Left lung (tissue), 8 donors: ENCODE measurements around the gene CXCR1. TPM values are rescaled to one million over a fixed set of nuclear protein-coding genes. Genes with fewer than 3 reads are reported as not detected.

Experiments used
- polyA plus RNA-seq, 6 donors: library from polyadenylated mRNA; unstranded; fragments of 120-200 nt; gene quantifications; one replicate each; pipeline ENCODE4 v1.2.1, GENCODE V29; 2013; ENCODE audit not compliant: insufficient read length in 6 of 6
- total RNA-seq, 2 donors: library from RNA; stranded (reverse); fragmentation: NEBNext Ultra II Directional; extraction: Animal tissue kit (Norgen Biotek cat#: 25700); gene quantifications; one replicate each; pipeline ENCODE4 v1.2.1, GENCODE V29; 2021
- donor health status: DM: no; HTN: yes; CAD: no.
- donor health status: DM: no; HTN: no; CAD: no.

Gene CXCR1
- total and polyA plus RNA-seq, 8 donors: 0.06 to 21.0 (median 0.10) TPM; not detected in 1

Other genes with a start within 250 kb of the CXCR1 start
- 100 to 1,000 TPM; 303 to 327 TPM for gene TNS1, start 164.0 kb downstream of the CXCR1 start, total RNA-seq
- 100 to 1,000 TPM; 139 to 184 (median 149) TPM for gene TNS1, start 164.0 kb downstream of the CXCR1 start, polyA plus RNA-seq
- gene RUFY4, start 97.7 kb downstream of the CXCR1 start, total RNA-seq: under 1 TPM in 1 of 2 donors, not detected in 1; 0.42 TPM
- under 1 TPM; 0.41 to 0.74 (median 0.55) TPM for gene RUFY4, start 97.7 kb downstream of the CXCR1 start, polyA plus RNA-seq
- 10 to 100 TPM in 1 of 2 donors, 1 to 10 TPM in 1; 3.1 to 22.0 TPM for gene CXCR2, start 40.9 kb downstream of the CXCR1 start, total RNA-seq
- under 1 TPM; 0.23 to 0.29 (median 0.26) TPM for gene CXCR2, start 40.9 kb downstream of the CXCR1 start, polyA plus RNA-seq
- gene ARPC2, start 50.2 kb upstream of the CXCR1 start, total RNA-seq: 100 to 1,000 TPM; 361 to 452 TPM
- gene ARPC2, start 50.2 kb upstream of the CXCR1 start, polyA plus RNA-seq: 100 to 1,000 TPM; 229 to 266 (median 253) TPM
- gene GPBAR1, start 94.1 kb upstream of the CXCR1 start, total RNA-seq: 1 to 10 TPM; 1.7 to 4.3 TPM
- 1 to 10 TPM in 5 of 6 donors, under 1 TPM in 1; 0.88 to 1.7 (median 1.2) TPM for gene GPBAR1, start 94.1 kb upstream of the CXCR1 start, polyA plus RNA-seq
- 10 to 100 TPM; 55.2 to 57.2 TPM for gene AAMP, start 103.2 kb upstream of the CXCR1 start, total RNA-seq
- gene AAMP, start 103.2 kb upstream of the CXCR1 start, polyA plus RNA-seq: 100 to 1,000 TPM; 106 to 120 (median 115) TPM
- 10 to 100 TPM; 93.4 to 96.8 TPM for gene PNKD, start 103.6 kb upstream of the CXCR1 start, total RNA-seq
- 10 to 100 TPM; 58.2 to 66.2 (median 60.0) TPM for gene PNKD, start 103.6 kb upstream of the CXCR1 start, polyA plus RNA-seq
- 100 to 1,000 TPM; 281 to 308 TPM for gene TMBIM1, start 125.5 kb upstream of the CXCR1 start, total RNA-seq
- gene TMBIM1, start 125.5 kb upstream of the CXCR1 start, polyA plus RNA-seq: 10 to 100 TPM; 63.5 to 78.4 (median 70.6) TPM
- 1 to 10 TPM in 1 of 2 donors, under 1 TPM in 1; 0.55 to 3.3 TPM for gene CATIP, start 189.9 kb upstream of the CXCR1 start, total RNA-seq
- gene CATIP, start 189.9 kb upstream of the CXCR1 start, polyA plus RNA-seq: 1 to 10 TPM in 4 of 6 donors, under 1 TPM in 2; 0.76 to 4.1 (median 2.1) TPM
- gene SLC11A1, start 215.3 kb upstream of the CXCR1 start, total RNA-seq: 100 to 1,000 TPM in 1 of 2 donors, 10 to 100 TPM in 1; 98.2 to 194 TPM
- gene SLC11A1, start 215.3 kb upstream of the CXCR1 start, polyA plus RNA-seq: 1 to 10 TPM in 1 of 6 donors, under 1 TPM in 5; 0.70 to 1.8 (median 0.89) TPM
- 100 to 1,000 TPM; 122 to 147 TPM for gene CTDSP1, start 232.9 kb upstream of the CXCR1 start, total RNA-seq
- gene CTDSP1, start 232.9 kb upstream of the CXCR1 start, polyA plus RNA-seq: 100 to 1,000 TPM; 124 to 160 (median 148) TPM